HG03442 (cell line): ENCODE results near the gene ADAMTS6.
"Not testable (repeated sequence)": the region's sequence is repeated elsewhere in the genome, so short reads cannot be mapped to it uniquely, and the experiment has no call there.

Experiments used
- ATAC-seq: cut with Tn5 transposase; IDR thresholded peaks from one replicate; pipeline ENCODE4 v1.9.1; 2021; ENCODE audit warnings: mild to moderate bottlenecking, moderate library complexity; ENCODE audit not compliant: unreplicated experiment

The ADAMTS6 gene

DNA sequence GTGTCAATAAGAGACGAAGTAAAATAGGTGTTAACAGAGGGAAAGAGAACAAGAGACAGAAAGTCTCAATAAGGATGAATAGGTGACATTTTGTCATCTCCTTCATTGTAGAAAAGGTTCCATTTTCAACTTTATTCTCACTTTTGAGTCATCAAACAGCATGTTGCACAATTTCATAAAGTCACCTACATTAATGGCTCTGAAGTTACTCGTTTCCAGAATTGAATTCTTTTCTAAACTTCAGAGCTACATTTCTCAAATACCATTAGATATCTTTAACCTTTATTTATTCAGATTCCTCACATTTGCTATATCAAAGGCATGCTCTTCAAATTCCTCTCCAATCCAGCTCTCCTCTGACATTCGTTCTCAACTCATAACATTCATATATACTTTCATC lies 13.1 kb downstream of the ADAMTS6 start:
- ATAC-seq, result no peak

DNA sequence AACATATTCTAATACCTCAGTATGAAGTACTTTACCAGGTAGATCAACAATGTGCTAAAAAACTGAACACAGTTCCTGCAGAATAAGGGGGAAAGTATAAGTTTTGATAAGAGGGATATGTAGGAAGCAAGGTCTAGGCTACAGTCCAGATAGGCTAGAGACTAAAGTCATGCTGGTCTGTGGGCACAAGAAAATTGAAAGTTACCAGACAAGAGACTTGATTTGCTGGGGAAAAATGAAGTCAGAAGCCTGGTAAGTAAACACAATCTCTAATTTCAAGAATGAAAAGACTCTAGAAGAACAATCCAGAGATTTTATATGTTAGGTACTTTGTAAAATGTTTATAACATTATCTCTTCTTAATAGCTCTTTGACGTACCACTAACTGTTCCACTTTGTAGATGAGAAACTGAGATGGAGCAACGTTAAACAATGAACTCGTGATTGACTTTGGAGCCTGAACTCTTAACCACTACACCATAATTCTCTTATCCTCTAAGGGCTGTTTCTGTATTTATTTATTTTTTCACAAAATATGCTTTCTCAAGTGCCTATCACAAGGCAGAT lies 19.5 kb downstream of the ADAMTS6 start:
- ATAC-seq, result no peak

GRCh38 chr5:65461490-65461889 lies 20.2 kb downstream of the ADAMTS6 start:
- no peak for ATAC-seq

GRCh38 chr5:65459995-65460394 lies 21.7 kb downstream of the ADAMTS6 start:
- ATAC-seq, result no peak

DNA sequence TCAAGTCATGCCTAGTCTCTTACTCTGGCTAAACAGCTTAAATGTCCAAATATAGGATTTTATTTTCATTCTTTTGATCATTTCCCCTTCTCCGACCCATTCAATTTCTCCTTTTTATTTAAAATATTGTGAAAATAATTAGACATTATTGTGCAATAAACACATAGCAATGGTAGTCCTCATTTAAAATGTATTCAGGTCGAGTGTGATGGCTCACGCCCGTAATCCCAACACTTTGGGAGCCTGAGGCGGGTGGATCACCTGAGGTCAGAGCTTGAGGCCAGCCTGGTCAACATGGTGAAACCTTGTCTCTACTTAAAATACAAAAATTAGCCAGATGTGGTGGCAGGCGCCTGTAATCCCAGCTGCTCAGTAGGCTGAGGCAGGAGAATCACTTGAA lies 26.7 kb downstream of the ADAMTS6 start:
- no peak for ATAC-seq

GRCh38 chr5:65451436-65451835 lies 30.3 kb downstream of the ADAMTS6 start:
- ATAC-seq, result no peak

GRCh38 chr5:65446682-65447081 lies 35.0 kb downstream of the ADAMTS6 start:
- no peak for ATAC-seq

- no peak for ATAC-seq
Measured at GRCh38 chr5:65441800-65442199, 39.9 kb downstream of the ADAMTS6 start.

- ATAC-seq, result no peak
Measured at GRCh38 chr5:65440456-65440855, 41.3 kb downstream of the ADAMTS6 start.

- no peak for ATAC-seq
Measured at GRCh38 chr5:65434122-65434521, 47.6 kb downstream of the ADAMTS6 start.

DNA sequence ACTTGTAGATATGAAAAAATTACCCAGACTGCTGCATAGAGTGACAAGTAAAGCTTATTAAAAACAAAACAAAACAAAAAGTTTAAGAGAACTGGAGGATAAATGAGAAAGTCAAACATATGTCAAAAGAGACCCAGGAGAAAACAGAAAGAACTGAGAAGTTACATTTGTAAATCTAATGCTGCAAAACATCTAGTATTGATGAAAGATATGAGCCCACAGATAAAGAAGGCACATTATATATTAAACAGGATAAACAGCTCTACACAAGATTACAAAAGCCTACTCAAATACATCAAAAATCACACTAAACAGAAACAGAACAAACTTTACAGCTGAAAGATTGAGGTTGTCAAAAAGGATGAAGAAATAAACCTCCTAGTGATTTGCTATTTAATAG lies 55.1 kb downstream of the ADAMTS6 start:
- no peak for ATAC-seq

DNA sequence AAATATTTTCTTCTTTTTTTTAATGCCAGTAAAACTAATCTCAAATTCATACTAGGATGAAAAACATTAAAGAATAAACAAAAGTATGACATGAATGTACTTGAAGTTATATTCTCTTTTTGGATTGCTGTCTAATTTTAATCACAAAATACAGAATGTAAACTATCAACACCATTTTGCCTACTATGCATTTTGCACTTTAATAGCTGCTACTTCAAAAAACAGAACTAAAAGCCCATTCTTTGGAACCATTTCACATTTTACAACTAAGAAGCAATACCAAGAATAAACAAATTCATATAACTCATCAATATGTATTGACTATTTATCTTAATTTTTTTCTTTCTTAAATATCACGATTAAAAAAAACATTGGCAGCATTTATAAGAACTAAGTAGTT lies 58.1 kb downstream of the ADAMTS6 start:
- ATAC-seq, result no peak

DNA sequence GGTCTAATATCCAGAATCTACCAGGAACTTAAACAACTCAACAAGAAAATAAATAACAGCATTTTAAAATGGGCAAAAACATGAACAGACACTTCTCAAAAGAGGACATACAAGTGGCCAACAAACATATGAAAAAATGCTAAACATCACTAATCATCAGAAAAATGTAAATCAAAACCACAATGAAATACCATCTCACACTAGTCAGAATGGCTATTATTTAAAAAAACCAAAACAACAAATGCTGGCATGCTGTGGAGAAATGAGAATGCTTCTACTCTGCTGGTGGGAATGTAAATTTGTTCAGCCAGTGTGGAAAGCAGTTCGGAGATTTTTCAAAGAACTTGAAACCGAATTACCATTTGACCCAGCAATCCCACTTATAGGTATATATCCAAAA lies 63.1 kb downstream of the ADAMTS6 start:
- no peak for ATAC-seq

DNA sequence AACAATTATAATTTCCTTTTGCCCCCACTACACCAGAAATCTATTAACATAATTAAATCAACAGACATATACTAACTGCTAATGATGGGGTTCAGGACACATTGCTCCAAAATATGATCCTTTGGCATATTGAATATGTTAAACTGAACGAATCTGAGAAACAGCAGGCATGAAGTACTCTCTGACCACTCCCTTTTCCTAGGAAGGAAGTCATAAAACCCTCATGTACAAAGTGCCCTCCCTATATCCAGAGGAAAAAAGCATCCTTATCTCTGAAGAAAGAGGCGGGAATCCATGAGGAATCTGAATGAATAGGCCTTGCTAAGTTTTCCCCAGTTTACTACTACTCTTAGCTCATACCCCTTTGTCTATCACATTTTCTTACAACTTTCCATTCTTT lies 67.9 kb downstream of the ADAMTS6 start:
- no peak for ATAC-seq

- no peak for ATAC-seq
Measured at GRCh38 chr5:65412842-65413241, 68.9 kb downstream of the ADAMTS6 start.

GRCh38 chr5:65411356-65411755 lies 70.4 kb downstream of the ADAMTS6 start:
- ATAC-seq, result no peak

GRCh38 chr5:65395526-65396155 lies 86.1 kb downstream of the ADAMTS6 start:
- no peak for ATAC-seq

DNA sequence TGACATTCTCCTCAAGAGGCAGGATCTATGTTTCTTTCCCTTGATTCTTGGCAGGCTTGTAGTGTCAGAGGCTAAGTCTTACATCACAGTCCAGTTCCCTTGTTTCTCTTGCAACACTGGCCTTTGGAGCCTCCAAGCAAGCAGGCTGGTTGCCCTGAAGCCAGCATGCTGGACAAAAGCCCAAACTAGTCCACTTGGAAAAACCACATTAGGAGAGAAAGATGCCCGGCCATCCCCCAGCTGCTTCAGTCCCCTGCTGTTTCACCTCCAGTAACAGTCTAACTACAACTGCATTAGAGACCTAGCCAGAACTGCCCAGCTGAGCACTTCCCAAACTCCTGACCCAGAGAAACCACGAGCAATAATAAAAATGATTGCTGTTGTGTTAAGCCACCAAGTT lies 87.6 kb downstream of the ADAMTS6 start:
- no peak for ATAC-seq

DNA sequence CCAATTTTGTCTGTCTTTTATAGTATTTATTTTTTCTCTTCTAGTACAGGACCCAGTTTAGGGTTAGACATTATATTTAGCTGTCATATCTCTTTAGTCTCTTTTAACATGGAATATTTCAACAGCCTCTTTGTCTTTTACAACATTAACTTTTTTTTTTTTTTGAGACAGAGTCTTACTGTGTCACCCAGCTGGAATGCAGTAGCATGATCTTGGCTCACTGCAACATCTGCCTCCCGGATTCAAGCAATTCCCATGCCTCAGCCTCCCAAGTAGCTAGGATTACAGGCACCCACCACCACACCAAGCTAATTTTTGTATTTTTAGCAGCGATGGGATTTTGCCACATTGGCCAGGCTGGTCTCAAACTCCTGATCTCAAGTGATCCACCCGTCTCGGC lies 90.1 kb downstream of the ADAMTS6 start:
- ATAC-seq, result no peak

DNA sequence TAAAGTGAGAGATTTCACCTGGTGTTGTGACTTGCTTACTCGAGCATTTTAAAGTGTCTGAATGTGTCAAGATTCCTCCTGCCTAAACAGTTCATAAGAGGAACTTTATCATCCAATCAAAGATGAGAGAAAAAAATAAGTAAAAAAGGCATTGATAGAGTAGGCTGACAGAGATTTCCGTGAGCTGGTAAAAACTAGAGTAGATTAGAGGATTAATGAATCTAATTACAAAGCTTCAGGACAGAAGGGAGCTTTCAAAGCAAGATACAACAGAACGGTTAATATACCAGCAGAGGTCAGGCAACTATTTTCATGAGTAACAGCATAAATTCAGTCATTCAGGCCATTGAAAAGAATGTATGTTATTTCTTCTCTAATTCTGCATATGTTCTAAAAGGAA lies 91.5 kb downstream of the ADAMTS6 start:
- no peak for ATAC-seq

- ATAC-seq, result no peak
Measured at GRCh38 chr5:65383859-65384258, 97.9 kb downstream of the ADAMTS6 start.

DNA sequence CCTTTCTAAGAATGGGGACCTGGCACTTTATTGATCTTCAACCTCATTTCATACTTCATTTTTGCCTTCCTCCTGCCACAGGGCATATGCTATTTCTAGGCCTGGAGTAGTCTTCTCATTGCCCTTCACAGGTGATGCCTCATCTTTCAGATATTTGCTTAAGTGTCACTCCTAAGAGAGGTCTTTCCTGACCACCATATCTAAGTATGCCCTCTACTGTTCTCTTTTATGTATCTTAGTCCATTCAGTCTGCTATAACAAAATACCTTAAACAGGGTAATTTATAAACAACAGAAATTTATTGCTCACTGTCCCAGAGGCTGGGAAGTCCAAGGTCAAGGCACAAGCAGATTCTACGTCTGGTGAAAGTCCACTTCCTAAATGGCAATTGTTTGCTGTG lies 99.1 kb downstream of the ADAMTS6 start:
- no peak for ATAC-seq

GRCh38 chr5:65370505-65370904 lies 111.2 kb downstream of the ADAMTS6 start:
- ATAC-seq, result not testable (repeated sequence)
